GM19043 (cell line): ENCODE results near the gene PXYLP1.

ENCODE experiments used
- ATAC-seq: cut with Tn5 transposase; IDR thresholded peaks from one replicate; pipeline ENCODE4 v1.9.1; 2021; ENCODE audit warnings: low read depth; ENCODE audit not compliant: unreplicated experiment

PXYLP1 gene

DNA sequence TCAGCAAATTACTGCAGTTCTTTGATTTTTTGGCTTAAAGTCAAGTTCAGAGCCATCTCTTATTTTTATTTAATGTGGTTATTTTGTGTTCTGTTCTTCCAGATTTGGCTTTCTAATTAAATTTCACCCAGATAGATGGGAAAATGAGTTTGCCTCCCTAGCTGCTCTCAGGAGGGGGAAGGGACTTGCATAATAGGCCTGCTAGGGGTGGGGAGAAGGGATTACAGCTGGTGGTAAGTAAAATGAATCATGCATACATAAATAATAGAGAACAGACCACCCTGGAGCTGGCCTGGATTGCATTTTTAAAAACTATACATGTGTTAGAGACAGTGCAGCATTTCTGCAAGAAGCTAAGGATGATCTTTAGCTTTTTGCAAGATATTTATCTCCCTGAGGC, 3.9 kb upstream of the PXYLP1 start:
- ATAC-seq: no peak

DNA sequence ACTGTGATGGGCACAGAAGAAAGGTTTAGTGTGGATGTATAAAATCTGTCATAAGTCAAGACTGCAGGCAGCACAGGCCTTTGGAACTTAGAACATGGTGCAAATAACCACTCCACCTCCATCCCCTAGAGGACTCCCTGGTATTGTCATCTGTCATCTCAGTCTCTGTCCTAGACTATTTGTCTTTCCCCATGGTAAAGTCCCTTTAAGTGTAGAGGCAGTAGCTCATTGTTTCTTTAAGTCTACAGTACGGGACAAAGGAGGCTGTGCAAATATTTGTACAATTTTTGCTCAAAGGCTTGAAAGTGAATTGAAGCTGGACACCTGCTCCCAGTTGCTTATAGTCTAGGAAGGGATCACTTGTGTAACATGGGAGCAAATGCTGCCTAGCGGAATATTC, 3.2 kb upstream of the PXYLP1 start:
- ATAC-seq: no peak

DNA sequence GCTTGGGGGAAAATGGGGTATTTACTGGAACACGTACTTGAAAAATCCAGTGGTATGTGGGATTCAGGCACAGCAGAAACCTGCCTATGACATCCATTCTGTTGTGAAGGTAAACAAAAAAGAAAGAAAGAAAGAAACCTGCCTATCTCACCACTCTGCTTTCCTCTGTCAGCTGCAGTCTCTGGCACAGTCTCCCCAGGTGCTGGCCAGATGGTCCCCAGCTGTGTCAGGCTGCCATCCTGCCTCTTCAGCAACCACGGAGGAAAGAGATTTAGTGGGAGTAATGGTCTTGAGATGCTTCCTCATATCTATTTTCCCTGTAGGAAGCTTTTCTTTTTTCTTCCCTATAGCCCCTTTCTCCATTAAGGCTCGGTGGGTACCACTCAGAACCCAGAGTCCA, 2.5 kb upstream of the PXYLP1 start:
- no peak for ATAC-seq

DNA sequence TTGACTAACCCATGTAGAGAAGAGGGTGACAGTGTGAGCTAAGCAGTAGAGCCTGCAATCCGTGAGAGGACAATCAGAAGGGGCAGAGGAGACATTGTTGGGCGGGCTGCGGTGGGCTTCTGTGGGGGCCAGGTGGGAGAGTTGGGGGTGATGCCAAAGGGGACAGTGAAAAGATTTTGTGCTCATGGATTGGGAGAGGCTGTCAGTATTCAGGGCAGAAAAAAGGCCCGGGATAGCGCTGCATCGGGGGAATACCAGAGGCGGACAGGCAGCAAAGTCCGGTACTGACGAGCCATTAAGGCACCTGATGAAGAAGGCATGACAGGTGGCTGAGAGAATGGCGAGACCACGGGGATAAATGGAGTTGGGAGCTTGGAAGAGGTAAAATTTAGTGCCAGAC, 1.3 kb upstream of the PXYLP1 start:
- no peak for ATAC-seq

DNA sequence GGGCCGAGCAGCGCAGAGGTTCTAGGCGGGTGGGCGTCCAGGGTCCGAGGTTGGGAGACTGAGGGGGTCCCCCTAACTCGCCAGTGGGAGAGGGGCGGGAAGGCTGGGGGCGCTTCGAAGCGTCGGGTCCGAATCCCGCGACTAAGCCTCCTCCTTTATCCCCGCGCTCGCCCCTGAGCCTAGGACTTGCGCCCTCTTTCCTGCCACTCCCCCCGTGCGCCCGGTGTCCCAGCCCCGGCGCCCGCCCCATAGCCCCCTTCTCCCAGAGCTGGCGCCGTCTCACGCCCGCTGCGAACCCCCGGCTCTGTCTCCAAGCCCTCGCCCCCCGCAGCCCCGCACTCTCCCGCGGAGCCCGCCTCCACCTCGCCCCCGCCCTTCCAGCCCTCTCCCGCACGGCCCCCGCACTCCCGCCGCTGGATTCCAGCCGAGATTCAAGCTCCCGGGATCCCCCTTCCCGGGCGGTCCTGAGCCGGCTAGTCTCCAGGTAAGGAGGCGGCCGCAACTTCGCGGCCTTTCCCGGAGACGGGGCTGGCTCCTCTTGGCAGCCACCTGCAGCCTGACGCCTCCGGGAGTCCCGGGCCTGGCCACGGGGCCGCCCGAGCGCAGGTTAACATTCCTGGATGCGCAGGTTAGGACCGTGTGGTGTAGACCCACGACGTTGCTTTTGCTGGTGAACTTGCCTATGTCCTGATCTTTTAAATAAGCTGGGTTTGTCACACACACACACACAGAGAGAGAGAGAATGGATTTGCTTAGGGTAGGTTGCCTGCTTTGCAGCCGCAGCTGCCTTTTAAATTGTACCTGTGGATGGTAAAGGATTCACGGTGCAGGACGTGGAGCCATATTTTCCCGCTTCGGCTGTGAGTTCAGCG, 563 bp downstream of the PXYLP1 start:
- ATAC-seq: no peak

DNA sequence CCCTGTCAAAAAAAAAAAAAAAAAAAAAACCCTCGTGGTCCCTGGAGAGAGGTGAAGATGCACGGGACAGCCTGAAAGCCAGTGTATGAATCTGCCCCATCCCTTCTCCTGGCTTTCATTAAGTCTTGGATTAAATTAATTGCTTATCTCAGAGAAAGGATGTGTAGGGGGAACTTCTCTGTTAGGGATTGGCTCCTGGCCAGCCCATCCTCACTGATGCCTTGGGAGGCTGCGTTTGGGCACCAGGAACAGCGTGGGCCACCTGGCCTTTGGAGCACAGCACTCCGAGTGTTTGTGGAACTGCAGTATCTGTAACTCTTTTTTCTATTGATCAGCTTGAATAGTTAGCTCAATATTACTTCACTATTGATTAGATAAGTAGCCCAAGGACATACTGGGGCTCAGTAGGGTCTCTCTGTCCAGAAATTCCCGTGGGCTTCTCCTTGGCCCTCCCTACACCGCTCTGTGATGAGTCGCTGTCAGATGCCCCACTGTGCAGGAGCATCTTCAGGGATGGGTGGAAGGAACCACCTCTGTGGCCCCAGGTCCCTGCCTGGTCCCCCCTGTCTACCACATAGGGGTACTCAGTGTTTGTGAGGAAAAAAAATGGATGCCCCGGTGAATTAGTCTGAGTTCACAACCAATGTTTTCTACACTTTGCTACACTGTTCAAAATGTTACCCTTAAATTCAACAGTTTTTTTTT, 2.0 kb downstream of the PXYLP1 start:
- no peak for ATAC-seq

DNA sequence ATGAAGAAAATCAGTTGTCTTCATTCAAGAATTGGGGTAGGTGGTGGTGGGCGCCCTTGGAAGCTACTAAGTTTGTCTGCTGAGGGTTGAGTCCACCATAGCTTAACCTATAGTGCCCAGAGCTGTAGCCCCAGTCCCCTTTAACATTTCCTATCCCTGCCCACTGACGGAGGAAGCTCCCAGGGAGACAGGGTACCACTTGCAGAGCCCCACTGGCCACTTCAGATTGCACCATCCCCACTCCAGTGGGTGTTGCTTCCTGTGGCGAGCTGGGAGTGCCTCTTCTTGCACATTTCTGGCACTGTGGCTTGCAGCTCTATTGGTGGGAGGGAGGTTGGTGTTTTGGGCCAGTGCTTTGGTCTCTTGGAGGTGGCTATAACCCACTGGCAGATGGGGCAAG, 2.7 kb downstream of the PXYLP1 start:
- no peak for ATAC-seq

DNA sequence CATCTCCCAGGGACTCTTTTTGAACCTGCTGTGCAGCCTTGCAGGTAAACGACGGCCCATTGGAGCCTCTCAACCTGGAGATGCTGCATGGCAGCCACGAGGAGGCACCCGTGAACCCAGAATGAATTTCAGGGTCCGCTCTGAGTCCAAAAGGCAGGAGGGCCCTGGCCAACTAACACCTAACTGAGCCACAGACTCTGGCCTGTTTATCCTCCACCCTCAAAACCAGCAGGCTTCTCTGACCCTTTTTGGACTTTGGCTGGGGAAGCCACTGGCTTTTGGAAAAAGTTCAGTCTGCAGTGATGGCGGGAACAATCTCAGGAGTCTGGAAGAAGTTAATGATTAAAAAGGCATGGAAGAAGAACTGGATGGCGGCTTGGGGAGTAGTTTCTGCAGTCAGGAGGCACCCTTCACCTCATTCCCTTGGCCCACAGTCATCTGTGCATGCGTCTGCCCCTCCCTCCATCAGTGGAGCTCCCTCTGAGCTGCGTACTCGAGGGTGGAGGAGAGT, 4.1 kb downstream of the PXYLP1 start:
- ATAC-seq: no peak

DNA sequence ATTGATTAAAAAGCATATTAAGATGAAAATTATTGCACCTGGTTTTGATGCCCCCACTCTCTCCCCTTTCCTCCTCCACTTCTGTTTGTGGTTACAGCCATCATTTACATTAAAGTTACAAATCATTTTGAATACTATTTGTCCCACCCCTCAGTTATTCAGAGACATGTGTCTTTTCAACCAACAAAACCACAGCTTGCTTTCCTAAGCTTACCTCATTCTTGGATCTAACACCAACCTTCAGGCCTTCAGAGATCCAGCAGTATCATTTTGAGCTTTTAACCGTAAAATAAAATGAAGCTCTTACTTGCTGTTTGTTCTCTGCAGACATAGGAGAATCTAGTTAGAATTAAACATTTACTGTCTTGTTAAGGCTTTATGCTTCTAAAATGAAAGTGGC, 4.7 kb downstream of the PXYLP1 start:
- no peak for ATAC-seq

DNA sequence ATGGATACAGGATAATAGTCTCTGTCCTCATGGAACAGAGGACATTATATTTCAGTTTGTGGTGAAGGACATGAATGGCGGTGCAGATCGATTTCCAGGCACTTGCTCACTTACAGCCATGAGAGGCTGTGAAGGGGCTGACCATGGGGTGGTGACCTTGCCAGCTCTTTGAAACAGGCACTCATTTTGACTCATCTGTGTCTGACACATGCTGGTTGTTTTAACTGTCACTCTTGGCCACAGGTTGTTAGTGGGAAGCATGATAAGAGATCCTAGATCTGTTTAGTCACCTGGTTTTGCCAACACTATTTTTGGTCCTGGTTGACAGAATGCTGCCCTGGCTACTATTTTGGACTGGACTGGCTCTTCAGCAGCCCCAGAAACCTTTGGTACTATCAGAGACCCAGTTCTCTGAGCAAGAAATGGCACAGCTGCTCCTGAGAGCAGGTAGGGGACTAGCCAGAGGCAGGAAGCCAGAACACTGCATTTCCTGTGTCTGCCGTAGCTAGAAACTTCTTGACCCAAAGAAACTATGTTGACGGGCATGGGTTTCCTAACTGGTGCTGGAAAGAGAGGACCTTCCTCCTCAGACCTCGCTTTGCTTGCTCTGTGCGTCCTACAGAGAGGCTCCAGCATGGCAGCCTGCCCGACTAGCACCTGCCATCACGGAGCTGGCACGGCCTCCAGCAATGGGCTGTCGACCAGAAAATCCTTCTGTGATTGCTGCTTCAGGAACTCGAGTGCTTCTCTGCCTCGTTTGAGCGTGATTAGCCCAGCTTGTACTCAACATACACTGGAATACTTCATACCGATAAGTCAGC, 6.3 kb downstream of the PXYLP1 start:
- ATAC-seq: no peak

DNA sequence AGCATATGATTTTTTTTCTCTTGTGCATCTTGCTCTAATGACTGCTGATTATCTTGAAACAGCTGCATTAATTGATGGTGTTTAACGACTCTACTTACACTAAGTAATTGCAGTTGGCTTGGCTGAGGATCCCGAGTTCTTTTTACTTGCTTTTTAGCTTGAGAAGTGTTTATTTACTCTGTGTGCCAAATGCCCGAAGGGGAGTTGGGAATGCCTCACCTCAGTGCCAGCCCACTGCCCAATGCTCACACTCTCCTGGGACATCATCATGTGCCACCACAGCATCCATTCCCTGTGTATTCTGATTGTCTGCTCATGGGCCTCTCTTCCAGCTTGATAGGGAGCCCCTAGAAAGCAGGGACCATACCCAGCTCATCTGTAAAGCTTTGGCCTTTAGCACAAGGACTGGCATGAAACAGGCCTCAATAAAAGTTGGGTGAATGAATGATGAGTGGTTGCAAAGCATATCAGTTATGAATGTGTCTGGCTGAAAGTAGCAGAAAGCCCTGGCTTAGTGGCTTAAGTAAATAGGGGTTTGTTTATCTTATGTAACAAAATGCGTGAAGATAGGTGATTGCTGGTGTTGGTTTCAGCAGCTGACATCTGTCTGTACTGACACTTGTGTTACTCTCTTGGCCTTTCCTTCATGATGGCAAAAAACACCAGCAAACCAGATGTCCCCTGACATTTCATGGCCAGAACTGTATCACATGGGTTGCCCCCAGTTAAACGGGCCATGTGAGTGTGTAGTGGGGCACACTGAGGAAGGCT, 8.1 kb downstream of the PXYLP1 start:
- ATAC-seq: no peak

DNA sequence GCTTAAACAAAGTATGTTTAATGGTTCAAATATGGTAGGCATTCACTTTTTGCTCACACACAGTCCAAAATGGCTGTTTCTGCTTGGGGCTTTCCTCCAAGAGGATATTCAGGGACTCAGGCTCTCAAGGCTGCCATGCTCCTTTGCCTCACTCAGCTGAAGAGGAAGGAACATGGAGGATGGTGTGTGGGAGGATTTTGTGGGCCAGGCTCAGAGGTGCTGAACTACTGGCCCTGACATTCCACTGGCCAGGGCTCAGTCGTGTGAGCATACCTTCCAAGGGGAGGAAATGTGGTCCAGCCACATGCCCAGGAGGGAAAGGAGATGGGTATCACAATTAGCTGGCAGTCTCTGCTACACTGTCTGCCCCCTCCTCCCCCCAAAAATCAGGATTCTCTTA, 8.7 kb downstream of the PXYLP1 start:
- ATAC-seq: no peak

DNA sequence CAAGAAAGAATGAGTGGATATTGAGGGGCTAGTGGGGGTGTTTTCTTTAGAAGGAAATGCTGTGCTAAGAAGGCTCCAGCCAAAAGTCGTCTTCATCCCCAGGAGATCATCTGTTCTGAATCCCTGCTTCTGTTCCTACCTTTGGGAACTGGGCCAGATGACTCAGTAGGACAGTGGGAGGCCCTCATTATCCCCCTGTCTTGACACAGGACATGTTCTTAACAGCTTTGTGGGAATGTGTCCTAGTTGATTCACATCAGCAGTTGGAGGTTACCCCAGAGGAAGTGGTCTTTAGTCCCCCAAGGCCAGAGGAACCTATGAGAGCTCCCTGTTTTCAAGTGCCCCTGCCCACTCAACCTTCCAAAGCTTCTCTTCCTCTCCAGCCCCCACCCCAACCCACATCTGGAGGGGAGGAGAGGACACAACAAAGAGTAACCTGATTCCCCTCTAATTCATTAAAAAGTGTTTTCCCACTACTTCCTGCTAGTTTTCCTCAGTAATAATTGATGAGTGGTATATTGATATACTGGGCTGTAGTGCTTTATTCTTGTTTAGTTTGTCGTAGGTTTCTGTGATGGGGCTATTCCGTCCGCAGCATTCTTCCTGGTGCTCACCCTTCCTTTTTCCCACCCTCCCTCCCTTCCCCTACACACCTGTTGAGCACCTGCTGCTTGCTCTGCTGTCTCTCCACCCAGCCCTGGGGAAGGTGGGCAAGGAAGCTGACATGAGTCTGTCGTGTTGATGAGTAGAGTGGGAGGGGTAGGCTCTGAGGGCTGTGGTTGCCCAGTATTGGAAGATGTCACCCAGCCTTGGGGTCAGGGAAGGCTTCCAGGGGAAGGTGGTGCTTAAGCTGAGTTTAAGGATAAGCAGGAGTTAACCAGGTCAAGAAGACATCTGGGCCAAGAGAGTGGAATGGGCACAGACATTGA, 9.3 kb downstream of the PXYLP1 start:
- no peak for ATAC-seq

DNA sequence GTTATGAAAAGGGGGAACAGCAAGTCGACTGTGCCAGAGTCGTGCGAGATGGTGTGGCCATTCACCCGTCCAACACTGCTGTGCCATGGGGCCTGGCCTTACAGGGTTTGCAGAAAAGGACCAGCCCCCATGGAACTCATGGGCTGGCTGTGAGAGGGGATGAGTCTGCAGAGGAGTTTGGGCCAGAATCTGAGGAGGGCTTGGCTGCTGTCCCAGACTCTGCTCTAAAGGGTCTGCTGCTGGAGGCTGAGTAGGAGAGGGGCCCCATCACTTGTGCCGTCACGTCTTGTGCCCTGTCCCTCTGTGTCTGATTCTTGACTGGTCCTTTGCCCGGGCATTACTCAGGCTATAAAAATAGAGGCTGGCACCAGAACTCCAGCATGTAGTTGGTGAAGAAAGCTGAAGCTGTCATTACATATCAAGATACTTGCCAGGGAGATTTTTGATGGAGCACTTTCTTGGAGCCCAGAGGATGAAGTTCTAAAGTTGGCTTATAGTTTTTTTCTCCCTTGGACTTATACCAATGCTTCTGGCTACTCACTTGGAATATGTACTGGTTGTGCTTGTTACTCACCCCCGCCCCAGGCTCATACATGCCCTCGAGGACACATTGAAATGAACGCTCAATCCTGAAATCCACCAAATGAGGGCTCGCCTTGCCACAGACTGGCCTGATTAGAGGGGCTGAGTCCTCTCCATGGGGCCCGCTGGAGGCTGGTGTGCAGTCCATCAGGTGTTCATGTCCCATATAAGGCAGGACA, 10.2 kb downstream of the PXYLP1 start:
- no peak for ATAC-seq

DNA sequence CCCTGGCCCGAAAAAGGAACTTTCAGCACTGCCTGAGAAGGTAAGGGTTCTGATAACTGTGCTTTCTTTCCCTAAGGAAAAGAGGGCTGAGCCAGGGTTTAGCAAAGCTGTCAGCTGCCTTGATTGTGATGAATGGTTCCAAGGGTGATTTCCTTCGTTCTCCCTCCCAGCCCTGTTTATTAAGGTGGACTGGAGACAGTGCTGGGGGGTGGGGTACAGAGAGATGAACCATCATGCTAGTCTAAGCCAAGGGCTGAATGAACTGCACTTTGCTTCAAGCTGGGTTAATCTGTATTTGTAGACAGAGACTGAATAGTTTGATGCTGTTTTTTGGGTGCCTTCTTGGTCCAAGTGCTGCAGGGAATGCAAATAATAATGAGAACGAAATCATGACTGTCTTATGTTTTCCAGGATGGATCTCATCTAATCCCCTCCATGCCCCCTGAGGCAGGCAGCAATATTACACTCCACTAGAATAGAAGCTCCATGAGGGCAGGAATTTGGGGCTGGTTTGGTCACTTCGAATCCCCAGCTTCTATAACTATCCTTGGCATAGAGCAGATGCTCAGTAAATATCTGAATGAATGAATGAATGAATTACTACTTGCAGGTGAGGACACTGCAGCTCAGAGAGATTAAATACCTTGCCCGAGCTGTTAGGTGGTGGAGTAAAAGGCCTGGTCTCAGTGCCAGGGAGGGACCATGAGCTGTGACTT, 10.9 kb downstream of the PXYLP1 start:
- ATAC-seq: no peak

DNA sequence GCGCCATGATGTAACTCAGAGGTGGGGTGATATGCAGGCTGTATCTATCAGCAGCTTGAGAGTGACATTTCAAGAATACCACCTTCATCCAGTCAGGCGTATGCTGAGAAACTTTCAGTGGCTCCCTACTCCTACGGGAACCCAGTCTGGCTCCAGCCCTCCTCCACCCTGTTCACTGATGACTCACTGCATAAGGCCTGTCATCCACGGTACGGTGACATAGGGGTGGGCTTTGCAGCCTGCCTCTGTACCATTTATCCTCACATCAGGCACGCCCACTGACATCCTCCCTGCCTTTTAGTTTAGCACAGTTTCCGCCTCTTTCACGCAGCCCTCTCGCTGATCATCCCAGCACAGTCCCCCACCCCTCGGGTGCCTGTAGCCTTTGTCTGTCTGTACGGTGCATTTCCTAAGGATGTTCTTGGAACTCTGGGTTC, 11.7 kb downstream of the PXYLP1 start:
- no peak for ATAC-seq

DNA sequence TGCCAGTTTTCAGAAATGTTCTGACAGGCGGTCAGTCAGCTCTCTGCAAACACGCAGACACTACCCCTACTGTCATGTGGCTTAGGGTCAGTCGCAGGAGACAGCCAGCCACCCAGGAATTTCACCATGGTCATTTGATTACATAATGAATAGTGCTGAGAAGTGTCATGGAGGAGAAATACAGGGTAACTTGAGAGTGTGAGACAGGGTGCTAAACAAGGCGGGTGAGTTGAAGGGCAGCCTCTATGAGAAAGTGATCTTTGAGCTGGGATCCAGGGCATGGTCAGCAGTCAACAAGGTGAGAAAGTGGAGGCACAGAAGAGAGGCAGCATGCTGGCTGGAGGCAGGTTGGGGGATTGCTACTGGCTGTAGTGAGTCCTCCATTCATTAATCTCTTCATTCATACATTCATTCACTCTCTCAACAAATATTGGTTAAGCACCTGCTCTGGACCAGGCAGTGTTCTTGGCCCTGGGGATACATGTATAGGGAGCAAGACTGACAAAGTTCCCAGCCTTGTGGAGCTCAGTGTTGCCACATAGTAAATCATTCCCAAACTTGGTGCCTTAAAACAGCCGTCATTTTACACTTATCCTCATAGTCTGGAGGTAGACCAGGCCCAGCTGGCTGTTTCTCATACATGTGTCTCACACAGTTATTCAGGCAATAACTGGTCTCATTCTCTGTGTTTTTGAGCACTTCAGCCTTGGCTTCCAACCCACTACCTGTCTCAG, 14.8 kb downstream of the PXYLP1 start:
- ATAC-seq: no peak
